Measurements from ENCODE around the gene NUP210L. TPM values are rescaled to one million over a fixed set of nuclear protein-coding genes. Genes with fewer than 3 reads are reported as not detected.
"Not testable (repeated sequence)": the region's sequence is repeated elsewhere in the genome, so short reads cannot be mapped to it uniquely, and the experiment has no call there.

The NUP210L gene
- total RNA-seq, 4 donors from 2014 or later, result 0.18 TPM; not detected in 3

DNA sequence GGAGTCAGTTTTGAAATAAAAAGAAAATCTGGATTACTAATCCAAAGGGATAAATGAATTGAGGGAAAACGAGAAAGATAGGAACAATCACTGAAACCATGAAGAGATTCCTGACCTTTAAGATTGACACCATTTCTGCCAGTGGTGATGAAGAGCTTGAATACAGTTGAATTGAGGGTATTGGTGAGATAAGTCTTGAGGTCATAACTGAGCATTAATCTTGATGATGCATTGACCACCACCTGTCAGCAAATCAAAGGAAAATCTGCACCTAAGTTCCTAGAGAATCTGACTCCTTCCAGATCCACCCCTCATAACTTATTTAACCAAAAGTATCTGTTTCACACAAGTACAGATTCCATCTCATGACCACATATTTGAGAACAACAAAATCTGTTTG, 142.7 kb downstream of the NUP210L start:
- no peaks in the 10 kb centered on the region for H3K36me3 ChIP-seq
- TF ChIP-seq POLR2A (IDR thresholded peaks at IDR 0.05), result no peak
- TF ChIP-seq, protein P1, sequence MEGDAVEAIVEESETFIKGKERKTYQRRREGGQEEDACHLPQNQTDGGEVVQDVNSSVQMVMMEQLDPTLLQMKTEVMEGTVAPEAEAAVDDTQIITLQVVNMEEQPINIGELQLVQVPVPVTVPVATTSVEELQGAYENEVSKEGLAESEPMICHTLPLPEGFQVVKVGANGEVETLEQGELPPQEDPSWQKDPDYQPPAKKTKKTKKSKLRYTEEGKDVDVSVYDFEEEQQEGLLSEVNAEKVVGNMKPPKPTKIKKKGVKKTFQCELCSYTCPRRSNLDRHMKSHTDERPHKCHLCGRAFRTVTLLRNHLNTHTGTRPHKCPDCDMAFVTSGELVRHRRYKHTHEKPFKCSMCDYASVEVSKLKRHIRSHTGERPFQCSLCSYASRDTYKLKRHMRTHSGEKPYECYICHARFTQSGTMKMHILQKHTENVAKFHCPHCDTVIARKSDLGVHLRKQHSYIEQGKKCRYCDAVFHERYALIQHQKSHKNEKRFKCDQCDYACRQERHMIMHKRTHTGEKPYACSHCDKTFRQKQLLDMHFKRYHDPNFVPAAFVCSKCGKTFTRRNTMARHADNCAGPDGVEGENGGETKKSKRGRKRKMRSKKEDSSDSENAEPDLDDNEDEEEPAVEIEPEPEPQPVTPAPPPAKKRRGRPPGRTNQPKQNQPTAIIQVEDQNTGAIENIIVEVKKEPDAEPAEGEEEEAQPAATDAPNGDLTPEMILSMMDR (IDR thresholded peaks at IDR 0.05), result no peak
- H3K4me3 ChIP-seq, result no peak overlapping the region
- H3K4me1 ChIP-seq, result no peaks in the 10 kb centered on the region
- DNase-seq, result no peak
- no peaks in the 10 kb centered on the region for H3K27me3 ChIP-seq
- H3K9me3 ChIP-seq, result no peaks in the 10 kb centered on the region
- no peak overlapping the region for H3K27ac ChIP-seq

DNA sequence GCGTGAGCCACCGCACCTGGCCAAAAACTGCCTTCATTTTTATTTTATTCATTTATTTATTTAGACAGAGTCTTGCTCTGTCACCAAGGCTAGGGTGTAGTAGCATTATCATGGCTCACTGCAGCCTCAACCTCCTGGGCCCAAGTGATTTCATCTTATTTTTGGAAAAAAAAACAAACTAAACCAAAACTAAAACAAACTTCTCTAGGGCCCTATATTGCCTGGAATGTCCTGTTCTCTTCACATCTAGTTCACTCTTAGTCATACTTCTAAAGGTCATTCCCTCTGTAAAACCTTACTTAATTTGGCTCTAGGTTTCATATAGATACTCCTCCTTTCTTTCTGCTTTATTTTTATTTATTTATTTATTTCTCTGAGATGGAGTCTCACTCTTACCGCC, 148.7 kb downstream of the NUP210L start:
- Histone ChIP-seq H3K36me3 (no peaks in the 10 kb centered on the region), H3K4me1 (no peaks in the 10 kb centered on the region), H3K27ac (no peak overlapping the region), H3K27me3 (no peaks in the 10 kb centered on the region), H3K4me3 (no peak overlapping the region), H3K9me3 (no peaks in the 10 kb centered on the region)
- TF ChIP-seq POLR2A (IDR thresholded peaks at IDR 0.05), result no peak
- TF ChIP-seq, protein P1 (IDR thresholded peaks at IDR 0.05), result no peak
- no peak for DNase-seq

DNA sequence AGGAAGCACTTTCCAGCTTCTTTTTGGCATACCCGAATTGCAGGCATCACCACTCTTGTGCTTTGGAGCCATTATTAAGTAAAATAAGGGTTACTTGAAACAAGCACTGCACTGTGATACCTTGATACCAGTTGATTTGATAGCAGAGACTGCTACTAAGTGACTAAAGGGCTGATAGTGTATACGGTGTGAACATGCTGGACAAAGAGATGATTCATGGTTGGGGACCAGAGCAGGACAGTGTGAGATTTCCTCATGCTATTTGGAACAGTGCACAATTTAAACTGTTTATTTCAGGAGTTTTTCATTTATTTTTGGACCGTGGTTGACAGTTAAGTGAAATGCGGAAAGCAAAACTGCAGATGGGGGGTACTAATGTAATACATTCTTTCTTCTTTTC, 154.5 kb downstream of the NUP210L start:
- Histone ChIP-seq H3K9me3 (no peaks in the 10 kb centered on the region), H3K27ac (no peak overlapping the region), H3K4me3 (no peak overlapping the region), H3K27me3 (no peaks in the 10 kb centered on the region), H3K36me3 (peaks cover 0 to 3% (median 0%) of the 10 kb centered on the region in 3 donors), H3K4me1 (no peaks in the 10 kb centered on the region)
- DNase-seq, result no peak
- TF ChIP-seq POLR2A (IDR thresholded peaks at IDR 0.05), result no peak
- TF ChIP-seq, protein P1 (IDR thresholded peaks at IDR 0.05), result no peak

DNA sequence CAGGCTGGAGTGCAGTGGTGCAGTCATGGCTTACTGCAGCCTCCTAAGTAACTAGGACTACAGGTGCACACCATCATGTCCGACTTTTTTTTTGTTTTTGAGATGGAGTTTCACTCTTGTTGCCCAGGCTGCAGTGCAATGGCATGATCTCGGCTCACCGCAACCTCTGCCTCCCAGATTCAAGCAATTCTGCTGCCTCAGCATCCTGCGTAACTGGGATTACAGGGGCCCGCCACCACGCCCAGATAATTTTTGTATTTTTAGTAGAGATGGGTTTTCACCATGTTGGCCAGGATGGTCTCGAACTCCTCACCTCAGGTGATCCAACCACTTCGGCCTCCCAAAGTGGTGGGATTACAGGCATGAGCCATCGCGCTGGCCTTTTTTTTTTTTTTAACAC, 158.0 kb downstream of the NUP210L start:
- H3K4me3 ChIP-seq, H3K9me3 ChIP-seq, DNase-seq, H3K27me3 ChIP-seq, H3K27ac ChIP-seq: not testable (repeated sequence)
- Histone ChIP-seq H3K4me1 (peaks cover 0 to 20% (median 8%) of the 10 kb centered on the region in 4 donors), H3K36me3 (peaks cover 0 to 36% (median 3%) of the 10 kb centered on the region in 3 donors)

DNA sequence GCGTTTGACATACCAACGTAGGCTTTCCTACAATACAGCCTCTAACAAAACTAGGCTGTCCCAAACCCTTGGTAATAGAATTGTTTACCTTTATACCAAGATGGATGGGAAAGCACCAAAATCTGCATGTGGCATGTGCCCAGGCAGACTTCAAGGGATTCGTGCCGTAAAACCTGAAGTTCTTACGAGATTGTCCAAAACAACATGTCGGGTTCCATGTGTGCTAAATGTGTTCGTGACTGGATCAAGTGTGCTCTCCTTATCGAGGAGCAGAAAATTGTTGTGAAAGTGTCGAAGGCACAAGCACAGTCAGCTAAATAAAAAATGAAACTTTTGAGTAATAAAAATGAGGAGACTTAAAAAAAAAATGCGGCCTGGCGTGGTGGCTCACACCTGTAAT, 159.2 kb downstream of the NUP210L start:
- TF ChIP-seq POLR2A (IDR thresholded peaks at IDR 0.05), result no peak
- TF ChIP-seq, protein P1 (IDR thresholded peaks at IDR 0.05), result no peak
- DNase-seq, result no peak
- Histone ChIP-seq H3K4me3 (no peak overlapping the region), H3K9me3 (no peaks in the 10 kb centered on the region), H3K4me1 (peaks cover 0 to 25% (median 11%) of the 10 kb centered on the region in 4 donors), H3K27ac (no peak overlapping the region), H3K36me3 (peaks cover 0 to 37% (median 3%) of the 10 kb centered on the region in 3 donors), H3K27me3 (no peaks in the 10 kb centered on the region)

DNA sequence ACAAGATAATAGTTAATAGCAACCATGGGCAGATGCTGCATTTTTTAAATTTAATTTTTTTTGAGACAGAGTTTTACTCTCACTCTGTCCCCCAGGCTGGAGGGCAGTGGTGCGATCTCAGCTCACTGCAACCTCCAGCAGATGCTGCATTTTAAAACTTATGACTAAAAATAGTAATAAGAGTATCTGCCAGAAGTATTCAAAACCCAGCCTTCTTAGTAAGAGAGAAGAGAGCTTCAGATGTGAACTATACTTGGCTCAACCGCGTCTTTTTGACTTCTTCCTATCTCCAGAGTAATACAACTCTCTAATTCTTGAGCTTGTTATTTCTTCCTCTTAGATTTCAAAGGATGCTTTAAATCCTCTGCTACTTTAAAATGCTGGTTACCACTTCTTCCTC, 159.7 kb downstream of the NUP210L start:
- H3K9me3 ChIP-seq, result no peaks in the 10 kb centered on the region
- H3K27me3 ChIP-seq, result no peaks in the 10 kb centered on the region
- no peak for DNase-seq
- no peak overlapping the region for H3K27ac ChIP-seq
- TF ChIP-seq, protein P1 (IDR thresholded peaks at IDR 0.05), result no peak
- no peak for TF ChIP-seq POLR2A (IDR thresholded peaks at IDR 0.05)
- H3K4me3 ChIP-seq, result no peak overlapping the region
- H3K4me1 ChIP-seq, result peaks cover 0 to 25% (median 11%) of the 10 kb centered on the region in 4 donors
- H3K36me3 ChIP-seq, result peaks cover 0 to 37% (median 3%) of the 10 kb centered on the region in 3 donors
